ENCODE results near the gene HPCAL1.

HPCAL1 gene

DNA sequence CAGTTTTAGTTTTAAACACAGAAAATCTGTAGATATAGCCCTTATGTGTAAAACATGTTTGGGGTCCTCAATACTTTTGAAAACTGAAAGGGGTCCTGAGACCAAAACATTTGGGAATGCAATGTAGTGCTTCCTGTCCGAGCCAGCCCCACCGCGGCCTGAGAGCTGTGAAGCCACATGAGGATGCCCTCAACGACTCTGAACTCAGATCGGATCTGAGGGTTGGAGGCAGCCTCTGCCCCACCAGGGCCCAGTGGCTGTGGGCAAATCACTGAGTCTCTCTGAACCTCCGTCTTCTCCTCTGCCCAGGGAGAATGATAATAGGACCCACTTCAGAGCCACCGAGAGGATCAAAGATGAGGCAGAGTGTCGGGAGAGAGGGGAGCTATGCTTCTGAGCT lies 33.4 kb upstream of the HPCAL1 start:
- no peak overlapping the region for H3K4me3 ChIP-seq (ENCODE audit: low read depth, low read length)
- no peak for DNase-seq (ENCODE audit: low read depth, low spot score)
- CTCF ChIA-PET, result interaction anchor here (2.1 to 2.4 kb wide), 2 partner anchors 140 to 166 kb away, joined by 10 to 17 read pairs; no protein-coding TSS in a partner anchor
- POLR2A ChIA-PET, result no interaction called here
- TF ChIP-seq, protein P1, sequence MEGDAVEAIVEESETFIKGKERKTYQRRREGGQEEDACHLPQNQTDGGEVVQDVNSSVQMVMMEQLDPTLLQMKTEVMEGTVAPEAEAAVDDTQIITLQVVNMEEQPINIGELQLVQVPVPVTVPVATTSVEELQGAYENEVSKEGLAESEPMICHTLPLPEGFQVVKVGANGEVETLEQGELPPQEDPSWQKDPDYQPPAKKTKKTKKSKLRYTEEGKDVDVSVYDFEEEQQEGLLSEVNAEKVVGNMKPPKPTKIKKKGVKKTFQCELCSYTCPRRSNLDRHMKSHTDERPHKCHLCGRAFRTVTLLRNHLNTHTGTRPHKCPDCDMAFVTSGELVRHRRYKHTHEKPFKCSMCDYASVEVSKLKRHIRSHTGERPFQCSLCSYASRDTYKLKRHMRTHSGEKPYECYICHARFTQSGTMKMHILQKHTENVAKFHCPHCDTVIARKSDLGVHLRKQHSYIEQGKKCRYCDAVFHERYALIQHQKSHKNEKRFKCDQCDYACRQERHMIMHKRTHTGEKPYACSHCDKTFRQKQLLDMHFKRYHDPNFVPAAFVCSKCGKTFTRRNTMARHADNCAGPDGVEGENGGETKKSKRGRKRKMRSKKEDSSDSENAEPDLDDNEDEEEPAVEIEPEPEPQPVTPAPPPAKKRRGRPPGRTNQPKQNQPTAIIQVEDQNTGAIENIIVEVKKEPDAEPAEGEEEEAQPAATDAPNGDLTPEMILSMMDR (IDR thresholded peaks at IDR 0.05; ENCODE audit: insufficient read depth, low read length, missing control alignments), result no peak

GRCh38 chr2:10269711-10270610 lies 32.7 kb upstream of the HPCAL1 start:
- POLR2A ChIA-PET, result no interaction called here
- TF ChIP-seq, protein P1 (IDR thresholded peaks at IDR 0.05; ENCODE audit: insufficient read depth, low read length, missing control alignments), result no peak
- CTCF ChIA-PET, result interaction anchor here (2.1 to 2.4 kb wide), 2 partner anchors 139 to 165 kb away, joined by 10 to 17 read pairs; no protein-coding TSS in a partner anchor
- DNase-seq (ENCODE audit: low read depth, low spot score), result no peak
- no peak overlapping the region for H3K4me3 ChIP-seq (ENCODE audit: low read depth, low read length)

DNA sequence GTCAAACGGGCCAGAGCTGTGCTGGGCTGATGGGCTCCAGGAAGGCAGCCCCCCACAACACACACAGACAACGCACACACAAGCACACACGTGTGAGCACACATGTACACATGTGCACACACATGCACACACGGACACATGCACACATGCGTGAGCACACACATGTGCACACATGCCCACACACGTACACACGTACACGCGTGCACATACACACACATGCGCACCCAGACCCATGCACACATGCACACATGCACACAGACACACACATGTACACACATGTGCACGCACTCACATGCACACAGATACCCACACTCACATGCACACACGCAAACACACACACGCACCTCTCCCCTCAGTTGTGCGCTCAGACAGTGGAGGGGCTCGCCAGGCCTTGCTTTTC lies 31.2 kb upstream of the HPCAL1 start:
- TF ChIP-seq, protein P1 (IDR thresholded peaks at IDR 0.05; ENCODE audit: insufficient read depth, low read length, missing control alignments), result no peak
- ChIA-PET CTCF (interaction anchor here (2.1 kb wide), 1 partner anchor 164 kb away, joined by 10 read pairs; no protein-coding TSS in a partner anchor), POLR2A (no interaction called here)
- no peak for DNase-seq (ENCODE audit: low read depth, low spot score)
- H3K4me3 ChIP-seq (ENCODE audit: low read depth, low read length), result no peak overlapping the region

DNA sequence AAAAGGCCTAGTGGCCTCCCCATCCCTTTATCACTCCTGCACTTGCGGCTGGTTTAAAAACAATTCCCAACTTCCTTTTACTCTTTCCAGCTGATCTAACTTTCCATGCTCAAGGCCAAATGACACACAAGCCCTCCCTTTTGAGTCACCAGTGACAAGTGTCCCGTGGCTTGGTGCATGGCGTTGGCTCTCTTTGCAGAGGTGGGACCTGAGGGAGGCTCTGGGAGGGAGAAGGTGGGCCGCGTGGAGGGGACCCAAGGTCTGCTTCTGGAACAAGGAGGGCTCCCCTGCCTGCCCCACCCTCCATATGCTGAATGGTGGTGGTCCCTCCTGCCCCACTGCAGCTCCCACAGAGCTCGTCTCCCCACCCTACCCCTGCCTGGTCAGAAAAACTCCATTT lies 30.8 kb upstream of the HPCAL1 start:
- DNase-seq (ENCODE audit: low read depth, low spot score), result no peak
- POLR2A ChIA-PET, result no interaction called here
- CTCF ChIA-PET, result no interaction called here
- TF ChIP-seq, protein P1 (IDR thresholded peaks at IDR 0.05; ENCODE audit: insufficient read depth, low read length, missing control alignments), result no peak
- no peak overlapping the region for H3K4me3 ChIP-seq (ENCODE audit: low read depth, low read length)

DNA sequence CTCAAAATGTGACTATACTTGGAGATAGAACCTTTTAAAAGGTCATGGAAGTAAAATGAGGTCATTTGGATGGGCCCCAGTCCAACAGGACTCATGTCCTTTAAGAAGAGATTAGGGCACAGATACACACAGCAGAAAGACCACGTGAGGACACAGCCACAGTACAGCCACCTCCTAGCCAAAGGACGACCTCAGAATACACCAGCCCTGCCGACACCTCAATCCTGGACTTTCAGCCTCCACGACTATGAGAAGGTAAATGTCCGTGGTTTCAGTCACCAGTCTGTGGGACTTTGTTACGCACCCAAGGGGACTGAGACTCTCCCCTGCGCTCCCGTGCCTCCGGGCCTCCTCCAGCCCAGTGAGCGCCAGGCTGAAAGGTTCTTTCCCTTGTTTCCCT lies 30.2 kb upstream of the HPCAL1 start:
- TF ChIP-seq, protein P1 (IDR thresholded peaks at IDR 0.05; ENCODE audit: insufficient read depth, low read length, missing control alignments), result no peak
- H3K4me3 ChIP-seq (ENCODE audit: low read depth, low read length), result no peak overlapping the region
- DNase-seq (ENCODE audit: low read depth, low spot score), result no peak
- ChIA-PET CTCF (no interaction called here), POLR2A (no interaction called here)

DNA sequence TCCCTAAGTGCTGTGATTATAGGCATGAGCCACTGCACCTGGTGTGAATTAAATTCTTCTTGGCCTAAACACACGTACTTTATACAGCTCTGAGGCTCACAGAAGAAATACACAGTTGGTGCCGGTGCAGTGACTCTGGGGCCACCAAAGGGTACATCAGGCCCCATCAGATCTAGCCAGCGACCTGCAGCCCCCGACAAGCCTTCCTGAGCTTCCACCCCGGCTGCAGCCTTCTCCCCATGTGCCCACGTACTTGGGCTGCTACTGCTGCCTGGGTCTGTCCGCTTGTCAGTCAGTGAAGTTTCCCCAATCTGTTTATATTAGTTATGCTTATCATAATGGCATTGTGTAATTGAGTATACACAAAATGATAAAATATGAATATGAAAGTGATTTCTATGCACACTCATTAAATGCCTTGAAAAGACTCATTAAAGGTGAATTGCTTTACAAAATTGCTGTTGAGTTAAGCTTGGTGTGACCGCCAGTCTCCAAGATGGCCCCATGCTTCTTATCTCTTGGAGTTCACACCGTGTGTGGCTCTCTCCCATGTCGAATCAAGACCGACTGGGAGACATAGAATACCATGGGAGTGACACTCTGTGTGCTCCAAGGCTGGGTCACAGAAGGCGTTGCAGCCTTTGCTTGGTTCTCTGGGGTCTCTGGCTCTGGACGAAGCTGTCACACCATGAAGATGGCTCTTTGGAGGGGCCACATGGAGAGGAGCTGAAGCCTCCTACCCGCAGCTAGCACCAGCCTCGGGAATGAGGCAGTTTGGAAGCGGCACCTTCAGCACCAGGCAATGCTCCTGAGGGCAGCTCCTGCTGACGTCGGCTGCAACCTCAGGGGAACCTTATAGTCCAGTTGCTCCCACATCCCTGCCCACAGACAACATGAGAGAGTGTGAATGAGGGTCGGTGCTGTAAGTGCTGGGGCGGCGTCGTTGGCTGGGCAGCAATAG lies 29.2 kb upstream of the HPCAL1 start:
- no peak for DNase-seq (ENCODE audit: low read depth, low spot score)

More for the DNA sequence above, 29.2 kb upstream of the HPCAL1 start:
- POLR2A ChIA-PET, result no interaction called here
- TF ChIP-seq, protein P1 (IDR thresholded peaks at IDR 0.05; ENCODE audit: insufficient read depth, low read length, missing control alignments), result no peak
- CTCF ChIA-PET, result no interaction called here
- H3K4me3 ChIP-seq (ENCODE audit: low read depth, low read length), result no peak overlapping the region

Data from AG04449 (cell line).